Right renal pelvis (tissue), 4 donors: ENCODE data around the gene ZBTB47. TPM values are rescaled to one million over a fixed set of nuclear protein-coding genes. Genes with fewer than 3 reads are reported as not detected.

Experiments used
- DNase-seq, 4 donors: peaks; one replicate each; pipeline ENCODE4 v3.0.0-alpha.2; 2013; ENCODE audit warnings: low read depth in 4 of 4, low spot score in 3 of 4, missing footprints in 1 of 4
- polyA plus RNA-seq, 4 donors: library from polyadenylated mRNA; unstranded; fragments of 120-200 nt; gene quantifications; one replicate each; pipeline ENCODE4 v1.2.1, GENCODE V29; 2013; ENCODE audit not compliant: insufficient read length in 4 of 4

ZBTB47 gene
- polyA plus RNA-seq, 4 donors, result 15.4 to 18.3 (median 15.6) TPM

DNA sequence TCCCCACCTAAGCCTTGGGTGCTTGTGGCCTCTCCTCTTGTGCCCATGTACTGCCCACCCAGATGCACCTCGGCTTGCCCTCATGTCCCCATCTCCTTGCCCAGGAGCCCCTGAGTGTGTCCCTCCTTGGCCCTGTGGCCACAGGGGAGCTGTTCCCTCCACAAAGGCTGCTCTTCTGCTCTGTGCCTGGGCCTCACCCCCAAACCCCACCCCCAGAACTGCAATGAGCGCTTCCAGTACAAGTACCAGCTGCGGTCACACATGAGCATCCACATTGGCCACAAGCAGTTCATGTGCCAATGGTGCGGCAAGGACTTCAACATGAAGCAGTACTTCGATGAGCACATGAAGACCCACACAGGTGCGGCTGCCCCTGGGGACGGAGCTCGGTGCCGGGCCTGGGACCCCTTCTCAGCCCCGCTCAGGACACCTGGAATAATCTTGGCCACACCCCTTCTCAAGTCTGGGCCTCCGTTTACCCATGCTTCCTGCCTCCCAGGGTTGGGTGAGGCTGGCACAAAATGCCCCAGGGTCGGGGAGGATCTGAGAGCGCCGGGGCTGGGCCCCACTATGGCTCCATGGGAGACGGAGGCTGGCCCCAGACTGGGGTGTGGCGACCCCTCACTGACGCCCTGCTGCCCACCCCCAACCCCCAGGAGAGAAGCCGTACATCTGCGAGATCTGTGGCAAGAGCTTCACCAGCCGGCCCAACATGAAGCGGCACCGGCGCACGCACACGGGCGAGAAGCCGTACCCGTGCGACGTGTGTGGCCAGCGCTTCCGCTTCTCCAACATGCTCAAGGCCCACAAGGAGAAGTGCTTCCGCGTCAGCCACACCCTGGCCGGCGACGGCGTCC, 10.3 kb downstream of the ZBTB47 start:
- DNase-seq, result no peak

- no peak for DNase-seq
Measured at GRCh38 chr3:42664438-42664803, 10.9 kb downstream of the ZBTB47 start.

DNA sequence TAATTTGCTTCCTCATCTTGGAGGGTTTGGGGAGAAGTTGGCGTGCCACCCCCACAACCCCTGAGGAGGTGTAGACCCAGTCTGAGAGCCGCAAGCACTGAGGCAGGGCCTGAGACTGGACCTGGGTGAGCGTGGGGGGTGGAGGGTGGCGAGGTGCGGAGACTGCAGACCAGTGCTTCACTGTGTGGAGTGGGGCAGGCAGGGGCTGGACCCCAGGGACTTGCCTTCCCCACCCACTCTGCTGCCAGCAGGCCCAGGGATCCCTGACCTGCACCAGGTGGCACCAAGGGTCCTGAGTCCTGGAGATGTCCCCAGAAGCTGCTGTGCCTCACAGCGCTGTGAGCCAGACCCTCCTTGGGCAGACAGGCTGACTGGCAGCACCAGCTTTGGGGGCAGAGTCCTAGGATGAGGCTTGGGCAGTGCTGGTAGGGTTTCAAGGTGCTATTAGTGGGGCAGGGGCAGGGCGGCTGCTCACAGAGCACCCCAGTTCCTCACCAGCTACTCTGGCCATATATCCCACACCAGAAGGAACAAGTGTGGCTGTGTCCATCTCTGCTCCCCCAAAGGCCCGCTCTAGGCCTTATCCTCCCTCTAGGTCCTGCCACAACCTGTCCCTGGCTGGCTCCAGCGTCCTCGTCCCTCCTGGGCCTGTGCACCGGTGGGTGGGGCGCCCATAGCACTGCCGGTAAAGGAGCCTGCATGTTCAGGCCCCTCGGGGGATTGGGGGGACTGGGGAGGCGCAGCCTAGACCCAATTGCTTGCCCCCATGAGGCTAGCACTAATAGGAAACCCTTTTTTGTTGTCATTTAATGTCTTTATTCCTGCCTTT, 11.8 kb downstream of the ZBTB47 start:
- DNase-seq, result no peak

GRCh38 chr3:42666022-42666421, 12.5 kb downstream of the ZBTB47 start:
- no peak for DNase-seq

GRCh38 chr3:42666577-42666998, 13.1 kb downstream of the ZBTB47 start:
- no peak for DNase-seq

DNA sequence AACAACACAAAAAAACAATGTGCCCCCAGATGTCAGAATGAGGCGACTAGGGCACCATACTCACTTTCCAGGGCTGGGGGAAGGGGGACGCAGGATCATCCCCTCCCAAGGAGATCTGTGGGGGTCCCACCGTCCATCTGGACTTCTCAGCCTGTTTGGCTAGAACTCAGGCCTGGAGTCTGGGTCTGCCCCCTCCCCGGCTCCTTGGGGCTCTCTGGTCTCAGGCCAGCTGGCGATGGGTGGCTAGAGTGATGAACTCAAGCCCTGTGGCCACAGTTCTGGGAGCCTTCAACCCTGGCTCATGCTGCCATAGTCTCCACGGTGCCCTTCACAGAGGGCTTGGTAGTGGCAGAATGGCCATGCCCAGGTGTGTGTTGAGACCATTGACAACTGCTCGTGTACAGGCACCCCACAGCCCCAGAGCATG, 13.6 kb downstream of the ZBTB47 start:
- DNase-seq, result no peak

DNA sequence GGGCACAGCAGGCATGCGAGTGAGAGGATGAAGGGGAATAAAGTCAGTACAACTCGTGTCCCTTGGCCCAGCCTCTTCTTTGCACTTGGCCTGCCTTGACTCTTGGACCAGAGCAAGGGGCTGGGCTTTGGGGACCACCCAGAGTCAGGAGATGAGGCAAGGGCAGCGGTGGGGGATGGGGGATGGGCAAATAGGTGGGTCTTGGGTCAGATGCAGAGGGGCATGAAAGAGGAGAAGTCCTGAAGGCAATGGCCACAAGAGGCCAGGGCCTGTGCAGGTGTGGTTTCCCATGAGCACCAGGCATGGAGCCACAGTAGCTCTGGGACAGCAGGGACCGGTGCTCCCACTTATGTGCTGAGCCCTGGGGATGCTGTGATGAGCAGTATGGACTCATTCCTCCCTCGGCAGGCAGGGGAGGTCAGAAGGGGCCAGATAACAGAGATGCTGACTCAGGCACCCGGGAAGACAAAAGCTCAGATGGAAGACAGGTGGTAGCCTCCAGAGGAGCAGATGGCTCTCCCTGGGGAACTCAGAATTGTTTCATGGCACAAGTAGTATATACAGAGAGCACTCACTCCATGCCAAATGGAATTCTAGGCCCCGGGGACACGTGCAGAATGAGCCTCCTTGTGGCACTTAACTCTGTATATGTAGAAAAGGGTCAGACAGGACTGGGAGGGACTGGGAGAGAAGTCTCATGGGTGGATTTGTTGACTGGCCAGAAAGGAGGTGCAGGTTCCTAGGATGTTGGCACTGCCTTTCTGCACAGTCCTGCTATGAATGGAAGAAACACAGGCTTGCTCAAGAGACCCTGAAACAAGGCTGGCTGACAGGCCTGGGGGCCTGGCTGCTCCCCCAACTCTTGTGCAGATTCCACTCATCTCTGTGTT, 14.3 kb downstream of the ZBTB47 start:
- no peak for DNase-seq

GRCh38 chr3:42668413-42668760, 14.9 kb downstream of the ZBTB47 start:
- no peak for DNase-seq

DNA sequence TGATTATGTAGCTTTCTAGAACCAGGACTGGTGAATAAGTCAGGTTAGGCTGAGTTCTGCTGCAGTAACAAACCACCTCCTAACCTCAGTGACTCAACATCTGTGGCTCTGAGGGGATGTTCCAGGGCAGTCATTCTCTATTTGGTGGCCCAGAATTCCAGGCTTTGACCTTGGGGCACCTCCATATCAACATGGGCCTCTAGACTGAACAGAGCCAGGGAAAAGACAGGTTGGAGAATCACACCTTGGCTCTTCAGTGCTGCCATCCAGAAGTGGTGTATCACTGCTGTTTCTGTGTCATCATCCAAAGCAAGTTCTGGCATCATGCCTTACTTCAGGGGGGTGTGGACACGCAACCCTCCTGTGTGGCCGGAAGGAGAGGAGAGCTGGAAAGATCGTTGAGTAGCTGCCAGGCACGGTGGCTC, 15.3 kb downstream of the ZBTB47 start:
- DNase-seq, result no peak

- DNase-seq, result no peak
Measured at GRCh38 chr3:42670051-42670576, 16.6 kb downstream of the ZBTB47 start.

DNA sequence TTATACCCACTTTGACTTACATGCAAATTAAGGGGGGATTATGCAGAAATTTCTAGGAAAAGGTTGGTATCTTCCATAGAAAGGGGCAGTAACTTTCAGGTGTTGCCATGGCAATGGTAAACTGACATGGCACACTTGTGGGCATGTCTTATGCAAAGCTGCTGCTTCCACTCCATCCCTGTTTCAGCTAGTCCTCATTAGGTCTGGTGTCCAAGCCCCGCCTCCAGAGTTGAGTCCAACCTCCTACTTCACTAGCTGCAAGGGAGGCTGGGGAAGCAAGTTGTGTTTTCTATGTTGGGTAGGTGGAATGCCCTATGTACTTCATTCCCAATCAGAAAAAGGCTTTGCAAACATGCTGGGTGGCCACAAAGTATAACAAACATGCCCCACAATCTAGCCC, 17.2 kb downstream of the ZBTB47 start:
- DNase-seq, result no peak

- DNase-seq, result no peak
Measured at GRCh38 chr3:42672515-42672914, 19.0 kb downstream of the ZBTB47 start.

DNA sequence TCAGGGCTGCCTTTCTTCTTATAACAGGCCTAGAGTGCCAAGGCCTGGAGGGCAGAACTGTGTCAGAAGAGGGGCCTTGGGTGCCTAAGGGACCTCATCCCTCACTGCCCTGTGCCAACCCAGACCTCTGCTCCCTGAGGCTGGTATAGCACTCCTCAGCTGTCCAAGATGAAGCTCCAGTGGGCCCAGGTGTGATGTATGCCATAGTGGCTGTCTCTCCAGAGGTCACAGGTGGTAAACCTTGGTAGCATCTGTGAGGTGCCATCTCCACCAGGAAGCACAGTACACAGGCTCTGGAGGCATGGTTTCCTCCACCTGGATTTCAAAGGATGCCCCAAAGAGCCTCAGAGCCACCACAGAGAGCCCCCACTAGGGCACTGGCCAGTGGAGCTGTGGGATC, 19.6 kb downstream of the ZBTB47 start:
- DNase-seq, result no peak

DNA sequence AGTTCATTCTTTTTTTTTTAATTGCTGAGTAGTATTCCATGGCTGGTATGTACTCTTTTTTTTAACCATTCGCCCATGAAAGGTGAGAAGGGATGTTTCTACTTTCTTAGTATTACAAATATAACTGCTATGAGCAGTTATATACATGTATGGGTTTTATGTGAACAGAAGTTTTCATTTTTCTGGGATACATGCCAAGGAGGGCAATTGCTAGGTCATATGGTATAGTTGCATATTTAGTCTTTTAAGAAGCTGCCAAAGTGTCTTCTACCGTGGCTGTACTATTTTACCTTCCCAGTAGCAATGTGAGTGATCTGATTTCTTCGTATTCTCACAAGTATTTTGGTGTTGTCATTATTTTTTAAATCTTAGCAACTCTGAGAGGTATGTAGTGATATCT, 20.6 kb downstream of the ZBTB47 start:
- DNase-seq, result no peak

GRCh38 chr3:42675909-42676308, 22.4 kb downstream of the ZBTB47 start:
- DNase-seq, result no peak

- DNase-seq, result no peak
Measured at GRCh38 chr3:42678447-42678846, 24.9 kb downstream of the ZBTB47 start.

DNA sequence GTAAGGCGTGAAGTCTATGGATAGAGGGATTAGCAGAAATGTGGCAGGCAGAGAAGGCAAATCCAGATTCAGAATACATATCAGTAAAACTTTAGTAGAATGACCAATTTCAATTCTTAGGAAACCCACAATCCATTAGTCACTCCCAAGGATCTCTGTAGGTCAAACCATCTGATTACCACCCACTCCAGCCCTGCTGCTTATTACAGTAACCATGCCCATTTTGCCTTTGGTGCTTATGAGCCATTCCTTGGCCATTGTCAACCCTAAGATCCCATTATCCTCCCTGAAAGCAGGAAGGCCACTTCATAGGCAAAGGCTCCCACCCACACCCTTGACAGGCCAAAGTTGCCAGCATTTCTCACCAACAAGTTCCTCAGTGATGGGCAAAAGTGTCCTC, 26.8 kb downstream of the ZBTB47 start:
- no peak for DNase-seq

DNA sequence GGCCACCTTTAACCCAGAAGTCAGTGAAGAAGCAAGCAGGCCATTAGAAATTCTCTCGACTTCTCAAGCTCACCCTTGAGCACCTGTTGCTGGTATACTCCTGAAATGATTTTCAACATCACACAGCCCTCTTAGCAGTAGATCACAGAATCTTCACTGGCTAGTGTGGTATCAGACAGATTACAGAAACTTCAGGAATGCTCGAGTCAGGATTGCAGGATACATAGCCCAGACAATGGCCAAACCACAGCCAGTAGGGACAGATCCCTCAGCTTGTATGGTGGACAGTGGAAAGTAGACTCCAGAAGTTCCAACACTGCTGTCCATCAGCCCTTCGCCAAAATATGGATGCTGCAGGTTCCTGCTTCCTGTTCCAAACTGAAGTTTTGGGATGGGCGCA, 27.3 kb downstream of the ZBTB47 start:
- DNase-seq, result no peak

DNA sequence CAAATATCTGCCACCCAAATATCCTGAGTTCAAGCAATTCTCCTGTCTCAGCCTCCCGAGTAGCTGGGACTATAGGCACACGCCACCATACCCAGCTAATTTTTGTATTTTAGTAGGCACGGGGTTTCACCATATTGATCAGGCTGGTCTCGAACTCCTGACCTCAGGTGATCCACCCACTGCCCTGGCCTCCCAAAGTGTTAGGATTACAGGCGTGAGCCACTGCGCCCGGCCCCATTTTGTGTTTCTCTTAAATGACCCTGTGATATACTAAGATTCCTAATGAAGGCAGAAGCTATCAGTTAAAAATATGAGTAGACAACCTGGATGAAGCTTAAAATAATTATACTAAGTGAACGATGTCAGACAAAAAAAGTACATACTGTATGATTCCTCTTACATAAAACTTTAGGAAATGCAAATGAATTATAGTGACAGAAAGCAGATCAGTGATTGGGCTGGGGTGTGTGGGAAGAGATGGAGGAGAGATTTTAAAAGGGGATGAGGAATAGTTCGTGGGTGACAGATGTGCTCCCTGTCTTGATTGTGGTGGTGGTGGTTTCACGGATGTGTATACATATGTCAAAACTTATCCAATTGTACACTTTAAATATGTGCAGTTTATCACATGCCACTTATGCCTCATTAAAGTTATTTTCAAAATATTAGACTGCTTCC, 28.0 kb downstream of the ZBTB47 start:
- DNase-seq, result no peak
